Cardiac muscle cell (in vitro differentiated cells and primary cell): ENCODE measurements around the gene ARMC10. TPM values are rescaled to one million over a fixed set of nuclear protein-coding genes. Genes with fewer than 3 reads are reported as not detected.
"Not testable (repeated sequence)": the region's sequence is repeated elsewhere in the genome, so short reads cannot be mapped to it uniquely, and the experiment has no call there.

Experiments
- DNase-seq, 2 donors: peaks; one replicate each; pipeline versions ENCODE4 v3.0.0 to v3.0.0-alpha.2; 2010 to 2017; ENCODE audit warnings: low read depth in 1 of 2, low spot score in 1 of 2
- H3K27ac ChIP-seq: fragments of 200-600 bp; sonication (generic); 2 replicates; pipeline ENCODE4 v1.5.1; 2016
- H3K27me3 ChIP-seq: fragments of 200-600 bp; sonication (generic); 2 replicates; pipeline ENCODE4 v1.6.0; 2016; ENCODE audit warnings: control low read depth
- H3K36me3 ChIP-seq: fragments of 200-600 bp; sonication (generic); 2 replicates; pipeline ENCODE4 v1.5.1; 2016; ENCODE audit warnings: control low read depth
- H3K4me1 ChIP-seq: fragments of 200-600 bp; sonication (generic); 2 replicates; pipeline ENCODE4 v1.8.1; 2017; ENCODE audit warnings: low read depth, mild to moderate bottlenecking, mixed run types
- H3K4me3 ChIP-seq: fragments of 200-600 bp; sonication (generic); 2 replicates; pipeline ENCODE4 v1.5.1; 2016; ENCODE audit warnings: mild to moderate bottlenecking
- H3K9me3 ChIP-seq: fragments of 200-600 bp; sonication (generic); 2 replicates; pipeline ENCODE4 v1.5.1; 2017; ENCODE audit warnings: low read depth, mild to moderate bottlenecking, control low read depth
- CTCF ChIP-seq: IDR thresholded peaks from 2 replicates; pipeline ENCODE4 v1.5.1; 2012; ENCODE audit warnings: low read depth, mild to moderate bottlenecking, low read length
- polyA plus RNA-seq: library from polyadenylated mRNA; unstranded; fragments of >200 nt; fragmentation: Nextera tagmentation; extraction: Ambion mirVana; gene quantifications from 2 replicates; pipeline ENCODE4 v1.2.1, GENCODE V29; 2016
- total RNA-seq: library from RNA; depleted of rRNA; stranded (reverse); fragments of >200 nt; gene quantifications from 2 replicates; pipeline ENCODE4 v1.2.3, GENCODE V29; 2016

ARMC10 gene
- total and polyA plus RNA-seq, 2 experiments from 2014 or later: 29.7 to 38.4 TPM

- peaks cover 12% of the 10 kb centered on the region for H3K4me1 ChIP-seq
- H3K9me3 ChIP-seq: no peaks in the 10 kb centered on the region
- H3K36me3 ChIP-seq: no peaks in the 10 kb centered on the region
- H3K4me3 ChIP-seq: no peak overlapping the region
- no peak overlapping the region for H3K27ac ChIP-seq
- DNase-seq: peak in 1 of 2 donors; percentile 20
- no peak for TF ChIP-seq CTCF
- H3K27me3 ChIP-seq: no peaks in the 10 kb centered on the region
Observed at GRCh38 chr7:103141753-103142404, 66.9 kb downstream of the ARMC10 start.

GRCh38 chr7:103142494-103142893 is 67.6 kb downstream of the ARMC10 start:
- peaks cover 18% of the 10 kb centered on the region for H3K4me1 ChIP-seq
- no peaks in the 10 kb centered on the region for H3K27me3 ChIP-seq
- no peak overlapping the region for H3K4me3 ChIP-seq
- no peak for TF ChIP-seq CTCF
- no peaks in the 10 kb centered on the region for H3K36me3 ChIP-seq
- DNase-seq: no peak
- no peak overlapping the region for H3K27ac ChIP-seq
- H3K9me3 ChIP-seq: no peaks in the 10 kb centered on the region

- no peak overlapping the region for H3K4me3 ChIP-seq
- peaks cover 26% of the 10 kb centered on the region for H3K4me1 ChIP-seq
- no peak for DNase-seq
- H3K27me3 ChIP-seq: no peaks in the 10 kb centered on the region
- no peaks in the 10 kb centered on the region for H3K36me3 ChIP-seq
- TF ChIP-seq CTCF: no peak
- H3K9me3 ChIP-seq: no peaks in the 10 kb centered on the region
- H3K27ac ChIP-seq: no peak overlapping the region
Observed at GRCh38 chr7:103143868-103144267, 68.9 kb downstream of the ARMC10 start.

- H3K9me3 ChIP-seq, H3K4me3 ChIP-seq, H3K36me3 ChIP-seq, H3K27me3 ChIP-seq, DNase-seq, H3K27ac ChIP-seq: not testable (repeated sequence)
- H3K4me1 ChIP-seq: peaks cover 29% of the 10 kb centered on the region
Observed at GRCh38 chr7:103144754-103145153, 69.8 kb downstream of the ARMC10 start.

GRCh38 chr7:103148131-103148993 is 73.4 kb downstream of the ARMC10 start:
- Histone ChIP-seq H3K27me3 (no peaks in the 10 kb centered on the region), H3K27ac (peak overlapping the region; percentile 97), H3K4me1 (peaks cover 38% of the 10 kb centered on the region), H3K4me3 (peak overlapping the region; percentile 74), H3K9me3 (no peaks in the 10 kb centered on the region), H3K36me3 (no peaks in the 10 kb centered on the region)
- DNase-seq: peak in 1 of 2 donors; percentile 12
- TF ChIP-seq CTCF: no peak

Other genes starting within 250 kb of the ARMC10 start
- 5.7 and 9.7 TPM in 2 replicates for gene LRRC17, start 162.1 kb upstream of the ARMC10 start, total RNA-seq
- gene LRRC17, start 162.1 kb upstream of the ARMC10 start, polyA plus RNA-seq: 4.3 and 8.0 TPM in 2 replicates
- 1.8 and 2.2 TPM in 2 replicates for gene FBXL13, start 344 bp upstream of the ARMC10 start, total RNA-seq
- 2.1 and 3.4 TPM in 2 replicates for gene FBXL13, start 344 bp upstream of the ARMC10 start, polyA plus RNA-seq
- gene NAPEPLD, start 74.0 kb downstream of the ARMC10 start, total RNA-seq: 7.0 and 9.2 TPM in 2 replicates
- gene NAPEPLD, start 74.0 kb downstream of the ARMC10 start, polyA plus RNA-seq: 15.7 and 20.4 TPM in 2 replicates
- gene PMPCB, start 222.3 kb downstream of the ARMC10 start, total RNA-seq: 67.4 and 76.4 TPM in 2 replicates
- gene PMPCB, start 222.3 kb downstream of the ARMC10 start, polyA plus RNA-seq: 92.2 and 102 TPM in 2 replicates